MM.1S (cell line): ENCODE data around the gene EEF2K.

Source experiments
- EZH2 ChIP-seq: fragments of 300-600 bp; sonication (generic); optimal IDR thresholded peaks from 2 replicates; pipeline ENCODE3; 2017; ENCODE audit warnings: low read depth, mild to moderate bottlenecking, antibody characterized with exemption, low read length, mixed read lengths
- EZH2phosphoT487 ChIP-seq: fragments of 300-600 bp; sonication (generic); IDR thresholded peaks from 2 replicates; pipeline ENCODE4 v1.6.1; 2018; ENCODE audit warnings: antibody characterized with exemption, low read length
- TF ChIP-seq, protein P1 (sequence below): fragments of 300-600 bp; sonication (generic); IDR thresholded peaks from 2 replicates; pipeline ENCODE4 v1.5.1; 2016; ENCODE audit warnings: antibody characterized with exemption, low read length, mixed read lengths

- TF ChIP-seq, protein P1, sequence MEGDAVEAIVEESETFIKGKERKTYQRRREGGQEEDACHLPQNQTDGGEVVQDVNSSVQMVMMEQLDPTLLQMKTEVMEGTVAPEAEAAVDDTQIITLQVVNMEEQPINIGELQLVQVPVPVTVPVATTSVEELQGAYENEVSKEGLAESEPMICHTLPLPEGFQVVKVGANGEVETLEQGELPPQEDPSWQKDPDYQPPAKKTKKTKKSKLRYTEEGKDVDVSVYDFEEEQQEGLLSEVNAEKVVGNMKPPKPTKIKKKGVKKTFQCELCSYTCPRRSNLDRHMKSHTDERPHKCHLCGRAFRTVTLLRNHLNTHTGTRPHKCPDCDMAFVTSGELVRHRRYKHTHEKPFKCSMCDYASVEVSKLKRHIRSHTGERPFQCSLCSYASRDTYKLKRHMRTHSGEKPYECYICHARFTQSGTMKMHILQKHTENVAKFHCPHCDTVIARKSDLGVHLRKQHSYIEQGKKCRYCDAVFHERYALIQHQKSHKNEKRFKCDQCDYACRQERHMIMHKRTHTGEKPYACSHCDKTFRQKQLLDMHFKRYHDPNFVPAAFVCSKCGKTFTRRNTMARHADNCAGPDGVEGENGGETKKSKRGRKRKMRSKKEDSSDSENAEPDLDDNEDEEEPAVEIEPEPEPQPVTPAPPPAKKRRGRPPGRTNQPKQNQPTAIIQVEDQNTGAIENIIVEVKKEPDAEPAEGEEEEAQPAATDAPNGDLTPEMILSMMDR: no peak
- TF ChIP-seq EZH2: no peak
- no peak for TF ChIP-seq EZH2phosphoT487
These were observed 67.0 kb downstream of the EEF2K start for GRCh38 chr16:22272870-22273650.
